ENCODE measurements around the gene IMMP2L. TPM values are rescaled to one million over a fixed set of nuclear protein-coding genes. Genes with fewer than 3 reads are reported as not detected.

IMMP2L gene
- total RNA-seq, 1 donor from 2014 or later, result 29.7 TPM

- Mint-ChIP-seq H3K27ac (no peak overlapping the region), H3K27me3 (no peaks in the 10 kb centered on the region), H3K36me3 (ENCODE audit: insufficient read depth) (peaks cover 22% of the 10 kb centered on the region), H3K9me3 (ENCODE audit: low read depth) (peaks cover 15% of the 10 kb centered on the region), H3K4me1 (ENCODE audit: low read depth) (no peaks in the 10 kb centered on the region), H3K4me3 (ENCODE audit: low read depth) (no peak overlapping the region)
- no peak for TF ChIP-seq CTCF (IDR thresholded peaks at IDR 0.05; ENCODE audit: unreplicated experiment)
- DNase-seq (ENCODE audit: low spot score, unreplicated experiment), result no peak
Measured at GRCh38 chr7:111498391-111499007, 63.8 kb downstream of the IMMP2L start.

GRCh38 chr7:111495173-111495810, 67.0 kb downstream of the IMMP2L start:
- no peak for DNase-seq (ENCODE audit: low spot score, unreplicated experiment)
- H3K4me1 Mint-ChIP-seq (ENCODE audit: low read depth), result no peaks in the 10 kb centered on the region
- no peak for TF ChIP-seq CTCF (IDR thresholded peaks at IDR 0.05; ENCODE audit: unreplicated experiment)
- H3K36me3 Mint-ChIP-seq (ENCODE audit: insufficient read depth), result peaks cover 16% of the 10 kb centered on the region
- H3K9me3 Mint-ChIP-seq (ENCODE audit: low read depth), result peaks cover 8% of the 10 kb centered on the region
- no peak overlapping the region for H3K27ac Mint-ChIP-seq
- H3K4me3 Mint-ChIP-seq (ENCODE audit: low read depth), result no peak overlapping the region
- no peaks in the 10 kb centered on the region for H3K27me3 Mint-ChIP-seq

GRCh38 chr7:111492234-111492633, 70.1 kb downstream of the IMMP2L start:
- Mint-ChIP-seq H3K27ac (no peak overlapping the region), H3K4me1 (ENCODE audit: low read depth) (no peaks in the 10 kb centered on the region), H3K9me3 (ENCODE audit: low read depth) (no peaks in the 10 kb centered on the region), H3K27me3 (no peaks in the 10 kb centered on the region), H3K4me3 (ENCODE audit: low read depth) (no peak overlapping the region), H3K36me3 (ENCODE audit: insufficient read depth) (peaks cover 7% of the 10 kb centered on the region)
- no peak for DNase-seq (ENCODE audit: low spot score, unreplicated experiment)
- no peak for TF ChIP-seq CTCF (IDR thresholded peaks at IDR 0.05; ENCODE audit: unreplicated experiment)

GRCh38 chr7:111486472-111487142, 75.7 kb downstream of the IMMP2L start:
- no peak for DNase-seq (ENCODE audit: low spot score, unreplicated experiment)
- peaks cover 2% of the 10 kb centered on the region for H3K4me1 Mint-ChIP-seq (ENCODE audit: low read depth)
- no peaks in the 10 kb centered on the region for H3K9me3 Mint-ChIP-seq (ENCODE audit: low read depth)
- no peak overlapping the region for H3K27ac Mint-ChIP-seq
- no peaks in the 10 kb centered on the region for H3K27me3 Mint-ChIP-seq
- TF ChIP-seq CTCF (IDR thresholded peaks at IDR 0.05; ENCODE audit: unreplicated experiment), result peak; percentile 82
- H3K36me3 Mint-ChIP-seq (ENCODE audit: insufficient read depth), result peaks cover 8% of the 10 kb centered on the region
- H3K4me3 Mint-ChIP-seq (ENCODE audit: low read depth), result no peak overlapping the region

- no peak overlapping the region for H3K27ac Mint-ChIP-seq
- no peak overlapping the region for H3K4me3 Mint-ChIP-seq (ENCODE audit: low read depth)
Measured at GRCh38 chr7:111485701-111486380, 76.5 kb downstream of the IMMP2L start.

More at GRCh38 chr7:111485701-111486380, 76.5 kb downstream of the IMMP2L start:
- DNase-seq (ENCODE audit: low spot score, unreplicated experiment), result no peak
- Mint-ChIP-seq H3K27me3 (no peaks in the 10 kb centered on the region), H3K36me3 (ENCODE audit: insufficient read depth) (peaks cover 8% of the 10 kb centered on the region), H3K9me3 (ENCODE audit: low read depth) (no peaks in the 10 kb centered on the region), H3K4me1 (ENCODE audit: low read depth) (peaks cover 2% of the 10 kb centered on the region)
- TF ChIP-seq CTCF (IDR thresholded peaks at IDR 0.05; ENCODE audit: unreplicated experiment), result no peak

Data from progenitor cell of endocrine pancreas (in vitro differentiated cells).